Measurements from ENCODE around the gene ADIPOQ. TPM values are rescaled to one million over a fixed set of nuclear protein-coding genes. Genes with fewer than 3 reads are reported as not detected.
"Not testable (repeated sequence)": the region's sequence is repeated elsewhere in the genome, so short reads cannot be mapped to it uniquely, and the experiment has no call there.

ADIPOQ gene
- total RNA-seq, 1 donor, result not detected

GRCh38 chr3:186882150-186882524 is 39.6 kb downstream of the ADIPOQ start:
- DNase-seq (ENCODE audit: low read depth), result peak; percentile 7
- TF ChIP-seq CTCF (IDR thresholded peaks at IDR 0.05; ENCODE audit: insufficient read depth, low read length), result no peak
- no peak overlapping the region for H3K4me3 ChIP-seq (ENCODE audit: low read depth, low read length)

GRCh38 chr3:186882881-186883685 is 40.6 kb downstream of the ADIPOQ start:
- no peak overlapping the region for H3K4me3 ChIP-seq (ENCODE audit: low read depth, low read length)
- peak; percentile 67 for DNase-seq (ENCODE audit: low read depth)
- no peak for TF ChIP-seq CTCF (IDR thresholded peaks at IDR 0.05; ENCODE audit: insufficient read depth, low read length)

GRCh38 chr3:186883686-186884058 is 41.2 kb downstream of the ADIPOQ start:
- H3K4me3 ChIP-seq (ENCODE audit: low read depth, low read length), result no peak overlapping the region
- TF ChIP-seq CTCF (IDR thresholded peaks at IDR 0.05; ENCODE audit: insufficient read depth, low read length), result no peak
- DNase-seq (ENCODE audit: low read depth), result no peak

- H3K4me3 ChIP-seq (ENCODE audit: low read depth, low read length); DNase-seq (ENCODE audit: low read depth): not testable (repeated sequence)
Measured at GRCh38 chr3:186884868-186885267, 42.4 kb downstream of the ADIPOQ start.

- no peak overlapping the region for H3K4me3 ChIP-seq (ENCODE audit: low read depth, low read length)
- no peak for DNase-seq (ENCODE audit: low read depth)
- TF ChIP-seq CTCF (IDR thresholded peaks at IDR 0.05; ENCODE audit: insufficient read depth, low read length), result no peak
Measured at GRCh38 chr3:186886202-186886981, 43.9 kb downstream of the ADIPOQ start.

- not testable (repeated sequence) for H3K4me3 ChIP-seq (ENCODE audit: low read depth, low read length); DNase-seq (ENCODE audit: low read depth)
Measured at GRCh38 chr3:186887507-186887938, 45.0 kb downstream of the ADIPOQ start.

GRCh38 chr3:186888569-186888968 is 46.1 kb downstream of the ADIPOQ start:
- H3K4me3 ChIP-seq (ENCODE audit: low read depth, low read length), result no peak overlapping the region
- no peak for DNase-seq (ENCODE audit: low read depth)
- TF ChIP-seq CTCF (IDR thresholded peaks at IDR 0.05; ENCODE audit: insufficient read depth, low read length), result no peak

GRCh38 chr3:186889698-186890097 is 47.2 kb downstream of the ADIPOQ start:
- not testable (repeated sequence) for H3K4me3 ChIP-seq (ENCODE audit: low read depth, low read length); DNase-seq (ENCODE audit: low read depth)
